ENCODE measurements around the gene PIN1.

PIN1 gene

GRCh38 chr19:9792206-9793070 lies 42.7 kb upstream of the PIN1 start:
- H3K27ac ChIP-seq (ENCODE audit: low read depth, low read length) = peak overlapping the region; percentile 74

GRCh38 chr19:9793071-9793591 lies 42.0 kb upstream of the PIN1 start:
- peak overlapping the region; percentile 74 for H3K27ac ChIP-seq (ENCODE audit: low read depth, low read length)
- H3K9me3 ChIP-seq (ENCODE audit: control insufficient read depth in 5 of 5, low read length in 5 of 5) = no peaks in the 10 kb centered on the region
- no peaks in the 10 kb centered on the region for H3K27me3 ChIP-seq (ENCODE audit: control insufficient read depth in 5 of 5, insufficient read depth in 4 of 5, low read length in 5 of 5)
- peak overlapping the region; percentile 29 to 83 (median 78) for H3K4me3 ChIP-seq (ENCODE audit: low read depth in 1 of 5, low read length in 5 of 5)
- no peaks in the 10 kb centered on the region for H3K36me3 ChIP-seq (ENCODE audit: control insufficient read depth in 5 of 5, insufficient read depth in 5 of 5, low read length in 5 of 5)
- peaks cover 0 to 15% (median 5%) of the 10 kb centered on the region in 5 donors for H3K4me1 ChIP-seq (ENCODE audit: control insufficient read depth in 5 of 5, insufficient read depth in 5 of 5, low read length in 5 of 5)
- peak overlapping the region in 3 of 5 donors; percentile 70 to 76 (median 71) for H3K9ac ChIP-seq (ENCODE audit: low read length in 5 of 5)

More at GRCh38 chr19:9792206-9793070, 42.7 kb upstream of the PIN1 start:
- Histone ChIP-seq H3K4me3 (ENCODE audit: low read depth in 1 of 5, low read length in 5 of 5) (peak overlapping the region; percentile 66 to 83 (median 78)), H3K9ac (ENCODE audit: low read length in 5 of 5) (peak overlapping the region in 3 of 5 donors; percentile 70 to 76 (median 71)), H3K27me3 (ENCODE audit: control insufficient read depth in 5 of 5, insufficient read depth in 4 of 5, low read length in 5 of 5) (no peaks in the 10 kb centered on the region), H3K4me1 (ENCODE audit: control insufficient read depth in 5 of 5, insufficient read depth in 5 of 5, low read length in 5 of 5) (peaks cover 0 to 15% (median 5%) of the 10 kb centered on the region in 5 donors), H3K36me3 (ENCODE audit: control insufficient read depth in 5 of 5, insufficient read depth in 5 of 5, low read length in 5 of 5) (no peaks in the 10 kb centered on the region), H3K9me3 (ENCODE audit: control insufficient read depth in 5 of 5, low read length in 5 of 5) (no peaks in the 10 kb centered on the region)

DNA sequence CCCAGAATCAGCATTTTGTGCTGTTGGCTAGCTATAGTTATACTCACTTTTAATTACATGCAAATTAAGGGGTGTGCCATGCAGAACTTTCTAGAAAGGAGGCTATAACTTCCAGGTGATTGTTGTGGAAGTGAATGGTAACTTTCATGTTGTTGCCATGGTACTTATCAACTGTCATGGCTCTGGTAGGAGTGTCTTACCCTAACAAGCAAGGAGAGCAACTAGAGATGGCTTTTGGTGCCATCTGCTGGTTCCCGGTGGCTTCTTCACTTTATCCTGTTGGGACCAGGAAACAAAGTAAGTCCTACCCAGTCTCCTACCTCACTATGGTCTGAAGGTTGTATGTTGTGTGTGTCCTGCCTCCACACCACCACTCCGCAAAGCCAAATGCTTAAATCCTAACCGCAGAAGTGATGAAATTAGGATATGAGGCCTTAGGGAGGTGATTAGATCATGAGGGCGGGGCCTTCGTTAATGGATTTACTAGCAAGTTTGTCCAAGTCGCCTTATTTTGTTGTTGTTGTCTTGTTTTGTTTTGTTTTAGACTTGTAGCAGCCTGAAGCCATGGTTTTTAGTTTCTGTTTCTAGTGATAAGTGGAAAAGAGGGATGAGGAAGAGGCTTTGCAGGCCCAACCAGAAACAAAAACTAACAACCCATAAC lies 38.9 kb upstream of the PIN1 start:
- no peaks in the 10 kb centered on the region for H3K9me3 ChIP-seq (ENCODE audit: control insufficient read depth in 5 of 5, low read length in 5 of 5)
- no peaks in the 10 kb centered on the region for H3K27me3 ChIP-seq (ENCODE audit: control insufficient read depth in 5 of 5, insufficient read depth in 4 of 5, low read length in 5 of 5)
- peaks cover 0 to 13% (median 5%) of the 10 kb centered on the region in 5 donors for H3K4me1 ChIP-seq (ENCODE audit: control insufficient read depth in 5 of 5, insufficient read depth in 5 of 5, low read length in 5 of 5)
- no peak overlapping the region for H3K27ac ChIP-seq (ENCODE audit: low read depth, low read length)
- no peak overlapping the region for H3K9ac ChIP-seq (ENCODE audit: low read length in 5 of 5)
- H3K36me3 ChIP-seq (ENCODE audit: control insufficient read depth in 5 of 5, insufficient read depth in 5 of 5, low read length in 5 of 5) = no peaks in the 10 kb centered on the region
- H3K4me3 ChIP-seq (ENCODE audit: low read depth in 1 of 5, low read length in 5 of 5) = no peak overlapping the region

DNA sequence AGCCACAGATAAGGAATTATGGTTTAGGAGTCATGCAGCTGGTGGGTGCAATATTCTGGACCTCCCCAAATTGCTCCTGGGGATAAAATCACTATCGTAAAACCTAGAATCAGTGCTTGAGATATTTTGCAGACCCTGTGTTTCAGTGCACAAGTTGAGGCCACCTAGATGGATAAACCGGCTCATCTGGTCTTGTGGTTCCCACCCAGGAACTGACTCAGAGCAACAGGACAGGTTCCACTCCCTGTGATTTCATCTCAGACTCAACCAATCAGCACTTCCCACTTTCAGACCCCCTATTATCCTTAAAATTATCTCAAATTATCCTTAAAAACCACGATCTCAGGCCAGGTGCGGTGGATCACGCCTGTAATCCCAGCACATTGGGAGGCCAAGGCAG lies 37.2 kb upstream of the PIN1 start:
- no peaks in the 10 kb centered on the region for H3K27me3 ChIP-seq (ENCODE audit: control insufficient read depth in 5 of 5, insufficient read depth in 4 of 5, low read length in 5 of 5)
- no peaks in the 10 kb centered on the region for H3K9me3 ChIP-seq (ENCODE audit: control insufficient read depth in 5 of 5, low read length in 5 of 5)
- H3K27ac ChIP-seq (ENCODE audit: low read depth, low read length) = no peak overlapping the region
- no peaks in the 10 kb centered on the region for H3K36me3 ChIP-seq (ENCODE audit: control insufficient read depth in 5 of 5, insufficient read depth in 5 of 5, low read length in 5 of 5)
- H3K4me3 ChIP-seq (ENCODE audit: low read depth in 1 of 5, low read length in 5 of 5) = no peak overlapping the region
- no peak overlapping the region for H3K9ac ChIP-seq (ENCODE audit: low read length in 5 of 5)
- peaks cover 0 to 8% (median 3%) of the 10 kb centered on the region in 5 donors for H3K4me1 ChIP-seq (ENCODE audit: control insufficient read depth in 5 of 5, insufficient read depth in 5 of 5, low read length in 5 of 5)

DNA sequence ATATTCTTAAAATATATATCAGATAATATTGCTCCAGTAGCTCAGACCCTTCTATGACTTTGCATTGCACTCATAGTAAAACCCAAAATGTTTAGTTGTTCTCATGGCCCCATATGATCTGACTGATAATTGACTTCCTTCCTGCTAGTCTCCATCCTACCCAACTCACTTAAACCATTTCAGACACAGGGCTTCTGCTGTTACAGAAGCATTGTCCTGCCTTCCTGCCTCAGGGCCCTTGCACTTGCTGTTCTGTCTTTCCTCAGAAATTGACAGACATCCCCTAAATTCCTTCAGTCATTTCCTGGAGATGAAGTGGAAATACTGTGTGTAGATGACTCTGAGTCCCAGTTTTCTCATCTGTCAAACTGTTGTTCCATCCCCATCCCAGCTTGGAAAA lies 36.0 kb upstream of the PIN1 start:
- H3K9ac ChIP-seq (ENCODE audit: low read length in 5 of 5) = no peak overlapping the region
- H3K27ac ChIP-seq (ENCODE audit: low read depth, low read length) = no peak overlapping the region

DNA sequence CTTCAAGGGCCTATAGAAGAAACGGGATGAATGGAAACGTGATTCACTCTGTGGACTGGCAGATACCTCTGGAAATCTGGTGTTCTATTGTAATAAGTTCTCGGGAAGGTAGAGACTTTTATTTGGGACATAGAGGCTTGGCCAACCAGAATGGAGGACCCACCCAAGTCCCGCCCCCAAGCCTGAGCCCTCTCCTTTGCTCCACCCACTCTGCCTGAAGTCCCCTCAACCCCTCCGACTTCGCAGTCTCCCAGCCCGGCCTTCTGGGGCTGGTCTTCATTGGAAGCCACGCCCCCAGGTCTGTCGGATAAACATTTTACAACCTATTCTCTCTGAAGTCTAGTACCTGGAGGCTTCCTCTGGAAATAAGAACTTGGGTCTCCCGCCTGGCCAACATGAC lies 33.1 kb upstream of the PIN1 start:
- H3K36me3 ChIP-seq (ENCODE audit: control insufficient read depth in 5 of 5, insufficient read depth in 5 of 5, low read length in 5 of 5) = peaks cover 0 to 13% (median 7%) of the 10 kb centered on the region in 5 donors
- H3K4me1 ChIP-seq (ENCODE audit: control insufficient read depth in 5 of 5, insufficient read depth in 5 of 5, low read length in 5 of 5) = no peaks in the 10 kb centered on the region
- H3K9ac ChIP-seq (ENCODE audit: low read length in 5 of 5) = no peak overlapping the region
- H3K27ac ChIP-seq (ENCODE audit: low read depth, low read length) = no peak overlapping the region
- H3K9me3 ChIP-seq (ENCODE audit: control insufficient read depth in 5 of 5, low read length in 5 of 5) = no peaks in the 10 kb centered on the region
- no peak overlapping the region for H3K4me3 ChIP-seq (ENCODE audit: low read depth in 1 of 5, low read length in 5 of 5)
- no peaks in the 10 kb centered on the region for H3K27me3 ChIP-seq (ENCODE audit: control insufficient read depth in 5 of 5, insufficient read depth in 4 of 5, low read length in 5 of 5)

More for the DNA sequence above, 36.0 kb upstream of the PIN1 start:
- no peaks in the 10 kb centered on the region for H3K27me3 ChIP-seq (ENCODE audit: control insufficient read depth in 5 of 5, insufficient read depth in 4 of 5, low read length in 5 of 5)
- H3K4me1 ChIP-seq (ENCODE audit: control insufficient read depth in 5 of 5, insufficient read depth in 5 of 5, low read length in 5 of 5) = peaks cover 0 to 3% (median 0%) of the 10 kb centered on the region in 5 donors
- H3K4me3 ChIP-seq (ENCODE audit: low read depth in 1 of 5, low read length in 5 of 5) = no peak overlapping the region
- peaks cover 0 to 3% (median 0%) of the 10 kb centered on the region in 5 donors for H3K36me3 ChIP-seq (ENCODE audit: control insufficient read depth in 5 of 5, insufficient read depth in 5 of 5, low read length in 5 of 5)
- H3K9me3 ChIP-seq (ENCODE audit: control insufficient read depth in 5 of 5, low read length in 5 of 5) = no peaks in the 10 kb centered on the region

GRCh38 chr19:9806803-9807202 lies 28.3 kb upstream of the PIN1 start:
- H3K27ac ChIP-seq (ENCODE audit: low read depth, low read length) = no peak overlapping the region
- H3K27me3 ChIP-seq (ENCODE audit: control insufficient read depth in 5 of 5, insufficient read depth in 4 of 5, low read length in 5 of 5) = no peaks in the 10 kb centered on the region
- no peaks in the 10 kb centered on the region for H3K9me3 ChIP-seq (ENCODE audit: control insufficient read depth in 5 of 5, low read length in 5 of 5)
- no peak overlapping the region for H3K4me3 ChIP-seq (ENCODE audit: low read depth in 1 of 5, low read length in 5 of 5)
- peaks cover 0 to 57% (median 45%) of the 10 kb centered on the region in 5 donors for H3K36me3 ChIP-seq (ENCODE audit: control insufficient read depth in 5 of 5, insufficient read depth in 5 of 5, low read length in 5 of 5)
- no peaks in the 10 kb centered on the region for H3K4me1 ChIP-seq (ENCODE audit: control insufficient read depth in 5 of 5, insufficient read depth in 5 of 5, low read length in 5 of 5)
- H3K9ac ChIP-seq (ENCODE audit: low read length in 5 of 5) = no peak overlapping the region

DNA sequence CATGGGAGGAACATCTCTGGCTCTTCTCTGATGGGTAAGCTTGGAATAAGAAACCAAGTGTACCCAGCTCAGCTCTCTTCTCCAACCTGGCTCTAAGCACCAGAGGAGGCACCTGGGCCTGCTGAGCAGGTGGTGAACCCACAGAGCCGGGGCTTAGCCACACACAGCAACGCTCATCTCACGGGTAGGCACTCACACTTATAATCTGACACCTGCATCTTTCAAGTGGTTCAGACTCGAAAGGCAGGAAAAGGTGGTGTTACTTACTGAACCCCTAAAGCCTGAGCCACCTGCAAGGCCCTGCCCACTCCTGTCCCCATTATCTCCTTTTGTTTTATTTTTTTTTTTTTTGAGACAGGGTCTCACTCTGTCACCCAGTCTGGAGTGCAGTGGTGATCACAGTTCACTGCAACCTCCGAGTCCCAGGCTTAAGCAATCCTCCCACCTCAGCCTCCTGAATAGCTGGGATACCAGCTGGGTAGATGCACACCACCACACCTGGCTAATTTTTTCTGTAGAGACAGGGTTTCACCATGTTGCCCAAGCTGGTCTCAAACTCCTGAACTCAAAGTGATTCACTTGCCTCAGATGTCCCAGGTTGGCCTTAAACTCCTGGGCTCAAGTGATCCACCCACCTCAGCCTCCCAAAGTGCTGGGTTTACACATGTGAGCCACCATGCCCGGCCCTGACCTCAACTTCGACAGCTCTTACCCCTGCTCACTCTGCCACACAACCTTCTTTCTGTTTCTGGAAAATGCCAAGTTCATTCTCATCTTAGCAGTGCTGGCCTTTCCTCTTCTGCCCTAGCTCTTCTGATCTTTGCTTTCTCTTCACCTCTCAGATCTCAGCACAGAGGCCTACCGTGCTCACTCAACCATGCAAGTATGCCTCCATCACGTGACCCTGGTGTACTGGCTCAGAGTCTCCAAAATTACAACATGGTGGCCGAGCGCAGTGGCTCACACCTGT lies 26.0 kb upstream of the PIN1 start:
- Histone ChIP-seq H3K27ac (ENCODE audit: low read depth, low read length) (no peak overlapping the region), H3K36me3 (ENCODE audit: control insufficient read depth in 5 of 5, insufficient read depth in 5 of 5, low read length in 5 of 5) (peaks cover 0 to 60% (median 44%) of the 10 kb centered on the region in 5 donors), H3K9ac (ENCODE audit: low read length in 5 of 5) (no peak overlapping the region), H3K4me3 (ENCODE audit: low read depth in 1 of 5, low read length in 5 of 5) (no peak overlapping the region), H3K9me3 (ENCODE audit: control insufficient read depth in 5 of 5, low read length in 5 of 5) (no peaks in the 10 kb centered on the region), H3K27me3 (ENCODE audit: control insufficient read depth in 5 of 5, insufficient read depth in 4 of 5, low read length in 5 of 5) (no peaks in the 10 kb centered on the region), H3K4me1 (ENCODE audit: control insufficient read depth in 5 of 5, insufficient read depth in 5 of 5, low read length in 5 of 5) (no peaks in the 10 kb centered on the region)

- Histone ChIP-seq H3K9me3 (ENCODE audit: control insufficient read depth in 5 of 5, low read length in 5 of 5) (no peaks in the 10 kb centered on the region), H3K27ac (ENCODE audit: low read depth, low read length) (no peak overlapping the region), H3K27me3 (ENCODE audit: control insufficient read depth in 5 of 5, insufficient read depth in 4 of 5, low read length in 5 of 5) (no peaks in the 10 kb centered on the region), H3K36me3 (ENCODE audit: control insufficient read depth in 5 of 5, insufficient read depth in 5 of 5, low read length in 5 of 5) (peaks cover 0 to 59% (median 42%) of the 10 kb centered on the region in 5 donors), H3K9ac (ENCODE audit: low read length in 5 of 5) (no peak overlapping the region), H3K4me1 (ENCODE audit: control insufficient read depth in 5 of 5, insufficient read depth in 5 of 5, low read length in 5 of 5) (no peaks in the 10 kb centered on the region), H3K4me3 (ENCODE audit: low read depth in 1 of 5, low read length in 5 of 5) (no peak overlapping the region)
Observed at GRCh38 chr19:9811139-9811538, 24.0 kb upstream of the PIN1 start.

Measured in subcutaneous abdominal adipose tissue (tissue), 5 donors.